Middle frontal gyrus (tissue), 1 donor: ENCODE data around the gene ZRANB3.

Experiments used
- DNase-seq: peaks from one replicate; pipeline ENCODE4 v3.0.0-alpha.2; 2015; ENCODE audit warnings: low spot score; ENCODE audit errors: extremely low spot score

Gene ZRANB3

DNA sequence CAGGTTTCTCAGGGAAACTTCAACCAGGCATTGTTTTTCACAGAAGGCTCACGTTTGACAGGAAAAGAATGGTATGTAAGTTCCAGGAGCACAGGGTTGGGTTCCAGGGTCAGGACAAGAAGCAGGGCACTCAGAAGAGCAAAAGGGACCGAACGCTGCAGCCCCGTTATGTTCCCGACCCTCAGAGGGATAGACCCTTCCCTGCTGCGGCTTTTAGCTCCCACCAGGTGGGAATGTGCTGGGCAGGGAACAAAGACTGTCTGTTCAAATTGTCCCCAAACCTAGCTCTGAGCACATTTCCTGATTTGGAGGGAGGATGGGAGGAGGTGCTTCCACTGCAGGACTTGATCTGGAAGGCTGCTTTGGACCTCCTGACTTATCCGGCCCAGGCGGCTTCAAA, 348.8 kb downstream of the ZRANB3 start:
- no peak for DNase-seq

DNA sequence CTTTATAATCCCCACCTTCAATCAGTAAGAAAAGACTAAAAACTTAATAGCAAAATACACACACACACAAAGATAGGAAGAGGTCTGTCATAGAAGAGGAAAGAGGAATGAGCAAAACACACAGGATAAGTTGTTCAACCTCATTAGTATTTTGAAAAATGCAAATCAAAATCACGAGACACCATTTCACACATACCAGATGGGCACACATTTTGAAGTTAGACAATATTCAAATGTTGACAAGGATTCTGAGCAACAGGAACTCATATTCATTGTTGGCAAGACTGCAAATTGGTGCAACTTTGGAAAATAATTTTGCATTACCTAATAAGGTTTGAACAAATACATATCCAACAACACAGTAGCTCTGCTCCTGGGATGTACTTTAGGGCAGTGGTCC, 351.3 kb downstream of the ZRANB3 start:
- no peak for DNase-seq

DNA sequence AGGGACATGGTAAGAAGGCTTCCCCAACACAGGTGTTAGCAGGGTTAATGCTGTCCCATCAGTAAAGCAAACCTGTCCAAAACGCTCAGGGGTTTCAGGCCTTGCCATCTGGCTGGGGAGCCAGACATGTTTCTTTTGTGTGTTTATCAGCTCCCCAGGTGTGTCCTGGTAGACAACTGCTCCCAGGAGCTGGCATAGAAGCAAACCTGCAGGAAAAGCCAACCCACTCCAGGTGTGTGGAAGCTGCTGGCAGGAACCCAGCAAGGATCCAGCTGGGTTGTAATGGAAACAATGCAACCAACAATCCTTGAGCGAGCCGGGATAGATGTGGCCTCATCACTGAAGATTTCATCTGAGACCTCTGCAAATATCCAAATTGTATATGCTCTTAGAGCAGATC, 355.8 kb downstream of the ZRANB3 start:
- DNase-seq: no peak

DNA sequence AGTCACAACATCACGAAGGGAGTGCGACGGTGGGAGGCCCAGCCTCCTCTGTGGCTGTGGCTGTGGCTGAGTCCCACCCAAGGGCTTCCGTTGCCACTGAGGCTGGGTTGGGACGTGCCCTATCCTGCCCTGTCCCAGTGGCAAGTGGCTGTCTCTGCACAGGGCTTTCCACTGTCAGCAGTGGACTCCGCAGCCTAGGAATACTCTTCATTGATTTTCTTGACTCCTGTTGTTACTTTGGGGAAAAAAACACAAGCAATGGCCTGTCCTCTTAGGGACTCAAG, 356.3 kb downstream of the ZRANB3 start:
- DNase-seq: no peak

DNA sequence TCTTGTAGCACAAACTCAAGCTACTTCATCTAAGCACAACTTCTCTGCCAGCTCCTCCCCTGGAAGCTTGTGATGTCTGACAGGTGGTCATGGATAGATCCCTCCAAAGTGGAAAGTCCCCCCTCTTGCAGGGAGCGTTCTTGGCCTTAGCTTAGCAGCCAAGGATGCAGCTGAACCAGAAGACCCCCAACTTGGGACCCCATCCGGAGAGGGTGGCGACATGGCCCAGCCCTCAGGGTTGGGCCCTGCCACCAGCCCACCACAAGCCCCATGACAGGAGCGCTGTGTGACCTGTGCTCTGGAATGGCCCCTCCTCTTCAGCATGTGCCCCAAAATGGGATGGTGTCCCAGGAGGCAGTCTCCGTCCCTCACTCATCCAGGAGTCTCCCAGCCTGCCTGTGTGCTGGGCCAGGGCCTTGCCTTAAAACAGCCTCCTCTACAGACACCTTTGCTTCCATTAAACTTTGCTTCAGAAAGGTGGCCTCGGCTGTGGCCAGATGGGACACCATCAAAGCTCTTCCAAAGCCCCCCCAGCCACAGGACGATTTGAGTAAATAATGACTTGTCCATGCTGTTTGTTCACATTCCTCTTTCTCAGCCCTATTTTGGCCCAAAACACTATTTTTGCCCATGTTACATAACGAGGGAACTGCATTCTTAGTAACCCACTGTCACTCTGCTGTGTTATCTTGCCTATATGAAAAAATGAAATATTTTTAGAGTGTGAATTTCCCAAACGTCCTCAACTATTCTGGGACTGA, 356.8 kb downstream of the ZRANB3 start:
- peak; percentile 12 for DNase-seq

DNA sequence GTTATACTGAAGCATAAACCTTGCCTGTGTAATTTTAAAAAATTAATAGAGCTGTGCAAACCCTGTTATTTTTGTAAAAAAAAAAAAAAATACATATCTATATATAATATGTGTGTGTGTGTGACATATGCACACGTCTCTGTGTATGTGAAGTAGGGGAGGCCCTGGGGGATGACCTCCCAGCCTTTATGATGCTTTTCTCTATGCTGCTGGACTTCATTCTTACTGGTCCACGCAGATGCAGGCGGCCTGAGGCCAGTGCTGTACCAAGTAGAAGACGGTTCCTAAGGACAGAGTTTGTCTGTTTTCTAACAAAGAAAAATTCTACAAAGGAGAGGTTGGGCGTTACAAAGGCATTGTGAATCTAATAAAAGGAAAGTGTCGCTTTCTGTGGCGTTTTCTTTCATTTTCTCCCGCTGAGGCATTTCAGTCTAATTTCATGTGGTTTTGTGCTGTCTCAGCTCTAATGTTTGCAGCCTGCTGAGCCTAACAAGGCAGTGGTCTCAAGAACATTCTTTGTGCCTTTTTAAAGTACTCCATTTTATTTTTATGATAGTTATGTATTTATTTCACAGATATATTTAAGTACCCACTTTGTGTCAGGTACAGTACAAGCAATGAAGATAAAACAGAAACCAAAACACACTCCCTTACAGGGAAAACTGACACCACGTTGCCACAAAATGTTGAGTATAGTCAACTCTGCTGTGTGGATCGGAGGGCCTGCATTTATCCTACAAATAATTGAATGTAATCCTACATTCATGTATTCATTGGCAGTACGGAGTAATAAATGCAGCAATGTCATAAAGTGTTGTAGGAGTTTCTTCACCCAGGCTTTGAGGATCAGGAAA, 360.9 kb downstream of the ZRANB3 start:
- DNase-seq: no peak

DNA sequence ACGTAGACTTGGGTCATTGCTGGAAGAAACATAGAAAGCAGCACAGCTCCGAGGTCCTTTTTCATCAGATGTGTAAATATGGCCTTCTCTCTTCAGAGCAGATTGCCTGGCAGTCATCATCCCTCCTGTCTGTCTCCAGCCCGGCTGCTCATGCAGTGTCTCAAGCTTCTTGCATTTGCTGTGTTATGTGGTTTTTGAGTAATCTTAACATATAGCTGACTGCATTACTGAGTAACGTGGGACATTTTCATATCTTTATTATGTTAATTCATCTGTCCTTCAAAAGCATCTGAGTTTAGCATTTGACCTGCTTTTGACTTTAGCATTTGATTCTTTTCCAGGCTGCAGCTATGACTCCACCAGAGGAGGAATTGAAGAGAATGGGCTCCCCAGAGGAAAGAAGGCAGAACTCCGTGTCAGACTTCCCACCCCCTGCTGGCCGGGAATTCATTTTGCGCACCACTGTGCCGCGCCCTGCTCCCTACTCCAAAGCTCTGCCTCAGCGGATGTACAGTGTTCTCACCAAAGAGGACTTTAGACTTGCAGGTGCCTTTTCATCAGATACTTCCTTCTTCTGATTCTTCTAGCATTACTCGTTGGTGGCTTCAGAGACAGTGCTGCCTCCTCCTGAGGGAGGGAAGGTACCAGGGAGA, 362.7 kb downstream of the ZRANB3 start:
- no peak for DNase-seq

DNA sequence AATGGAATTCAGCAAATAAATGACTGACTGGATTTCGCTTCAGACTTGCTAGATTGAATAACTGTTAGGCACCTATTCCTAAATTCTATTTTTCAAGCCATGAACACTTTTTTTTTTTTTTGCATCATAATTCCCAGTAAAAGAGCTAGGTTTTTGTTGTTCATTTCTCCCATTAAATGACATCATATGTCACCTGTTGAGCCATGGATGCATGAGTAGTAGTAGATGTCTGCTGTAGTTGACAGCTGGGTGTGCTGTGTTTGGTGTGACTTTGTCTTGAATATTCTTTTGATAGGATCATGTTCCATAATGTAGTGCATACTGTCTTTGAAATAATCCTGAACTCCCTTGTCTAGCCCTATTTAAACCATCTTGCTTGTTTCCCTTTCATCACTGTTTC, 363.7 kb downstream of the ZRANB3 start:
- DNase-seq: no peak

DNA sequence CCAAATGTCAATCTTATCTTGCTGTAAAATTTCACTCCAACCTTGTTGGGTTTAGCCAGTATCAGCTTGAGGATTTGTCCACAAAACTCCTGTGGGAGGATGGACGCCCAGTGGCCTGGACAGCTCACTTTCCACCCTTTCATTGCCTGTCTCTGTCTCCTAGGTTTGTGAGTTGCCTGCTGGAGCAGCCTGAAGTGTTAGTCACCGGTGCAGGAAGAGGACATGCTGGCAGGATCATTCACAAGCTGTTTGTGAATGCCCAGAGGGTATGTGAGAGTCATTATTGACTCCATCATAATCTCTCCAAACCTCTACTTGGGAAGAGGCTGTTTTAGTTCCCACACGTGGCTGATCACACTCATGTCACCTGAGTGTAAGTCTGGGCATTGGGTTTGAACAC, 366.6 kb downstream of the ZRANB3 start:
- no peak for DNase-seq

DNA sequence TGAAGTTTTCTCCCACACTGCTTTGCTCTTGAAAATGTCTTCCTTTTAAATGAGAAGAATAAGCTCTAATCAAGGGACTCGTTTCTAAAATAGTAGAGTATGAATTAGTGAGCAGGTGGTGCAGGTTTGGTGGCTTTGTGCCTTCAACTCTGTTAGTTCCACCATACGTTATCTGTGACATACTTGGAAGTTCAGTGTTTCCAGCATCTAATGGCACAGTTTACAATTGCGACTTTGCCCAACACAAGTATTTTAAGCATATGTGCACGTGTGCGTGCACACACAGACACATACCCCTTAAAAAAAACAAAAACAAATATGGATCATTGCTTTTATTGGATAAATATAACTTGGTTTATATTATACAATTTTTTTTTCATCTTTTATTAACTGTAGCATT, 367.1 kb downstream of the ZRANB3 start:
- DNase-seq: no peak

DNA sequence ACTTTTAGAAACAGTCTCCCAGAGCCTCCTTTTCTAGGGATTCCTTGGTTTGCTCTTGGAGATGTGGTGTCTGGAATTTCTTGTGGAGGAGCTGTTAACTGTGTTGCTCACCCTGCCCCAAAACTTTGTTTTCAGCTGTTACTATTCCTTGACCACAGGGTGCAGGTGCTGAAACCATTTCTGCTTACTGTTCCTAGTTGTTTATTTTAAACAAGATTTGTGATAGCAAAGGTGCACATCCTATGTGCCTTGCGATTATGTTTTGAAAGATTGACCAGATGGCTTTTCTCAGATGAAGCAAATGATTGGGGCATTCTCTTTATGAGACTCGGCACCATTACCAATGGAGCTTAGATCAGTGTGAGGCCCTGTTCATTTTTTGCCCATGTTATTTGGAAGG, 367.7 kb downstream of the ZRANB3 start:
- DNase-seq: no peak

DNA sequence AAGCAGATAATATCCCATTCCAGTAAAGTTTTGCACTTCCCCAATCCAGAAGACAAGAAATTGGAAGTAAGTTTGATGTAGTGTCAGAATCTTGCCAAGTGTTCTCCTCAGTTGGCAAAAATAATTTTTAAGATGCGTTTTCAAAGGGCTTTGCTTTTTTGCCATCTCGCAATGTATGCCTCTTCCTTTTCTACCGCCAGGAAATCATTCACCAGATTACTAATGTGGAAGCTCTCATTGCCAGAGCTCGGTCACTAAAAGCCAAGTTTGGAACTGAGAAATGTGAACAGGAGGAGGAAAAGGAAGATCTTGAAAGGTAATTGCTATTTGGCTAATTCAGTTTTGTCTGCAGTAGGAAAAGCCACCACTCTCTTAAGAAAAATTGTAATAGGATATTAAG, 368.2 kb downstream of the ZRANB3 start:
- DNase-seq: no peak

DNA sequence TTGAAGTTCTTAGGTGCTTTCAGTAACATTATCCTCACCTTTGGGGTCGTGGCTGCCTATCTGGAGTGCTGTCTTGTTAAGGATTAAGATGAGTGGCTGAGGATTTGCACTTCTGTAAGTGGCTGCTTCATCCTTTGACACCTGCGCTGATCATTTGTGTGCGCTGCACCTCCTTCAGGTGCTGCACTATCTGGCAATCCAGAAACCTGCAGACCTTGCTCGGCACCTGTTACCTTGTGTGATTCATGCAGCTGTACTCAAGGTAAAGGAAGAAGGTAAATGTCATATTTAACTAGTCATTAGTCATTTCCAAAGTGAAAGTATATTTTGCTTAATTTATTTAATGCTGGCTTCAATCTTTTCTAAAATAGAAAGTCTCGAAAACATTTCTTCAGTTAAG, 368.6 kb downstream of the ZRANB3 start:
- DNase-seq: no peak

DNA sequence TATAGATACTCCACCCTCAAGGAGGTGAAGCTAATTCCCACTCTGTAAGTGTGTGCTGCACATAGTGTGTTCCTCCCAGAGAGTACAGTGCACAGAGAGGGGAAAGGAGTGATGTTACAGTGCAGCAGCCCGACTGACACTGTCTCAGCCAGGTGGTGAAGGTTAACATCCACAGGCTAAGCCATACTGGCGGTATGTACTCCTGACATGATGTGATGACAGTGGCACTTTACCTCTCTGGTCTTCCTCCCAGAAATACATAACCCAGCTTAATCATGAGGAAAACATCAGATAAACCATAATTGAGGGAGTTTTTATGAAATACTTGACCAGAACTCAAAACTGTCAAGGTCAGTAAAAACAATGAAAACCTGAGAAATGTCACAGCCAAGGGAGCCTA, 371.8 kb downstream of the ZRANB3 start:
- DNase-seq: no peak

DNA sequence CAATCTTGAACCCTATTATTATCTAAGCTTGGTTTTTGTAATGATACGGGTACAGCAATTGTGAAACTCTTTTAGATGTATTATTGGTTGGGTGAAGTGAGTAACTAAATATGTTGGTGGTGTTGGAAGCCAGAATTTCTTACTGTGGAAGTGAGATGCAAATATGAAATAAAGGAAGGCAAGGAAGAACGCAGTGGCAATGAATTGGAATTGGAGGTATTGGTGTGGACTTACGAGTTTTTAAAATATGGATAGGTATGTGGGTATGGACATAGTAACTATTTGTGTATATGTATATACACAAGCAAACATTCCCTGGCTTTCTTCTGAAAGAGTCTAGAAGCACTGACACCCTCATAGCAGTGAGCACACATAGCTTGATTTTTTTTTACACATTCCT, 373.2 kb downstream of the ZRANB3 start:
- no peak for DNase-seq

DNA sequence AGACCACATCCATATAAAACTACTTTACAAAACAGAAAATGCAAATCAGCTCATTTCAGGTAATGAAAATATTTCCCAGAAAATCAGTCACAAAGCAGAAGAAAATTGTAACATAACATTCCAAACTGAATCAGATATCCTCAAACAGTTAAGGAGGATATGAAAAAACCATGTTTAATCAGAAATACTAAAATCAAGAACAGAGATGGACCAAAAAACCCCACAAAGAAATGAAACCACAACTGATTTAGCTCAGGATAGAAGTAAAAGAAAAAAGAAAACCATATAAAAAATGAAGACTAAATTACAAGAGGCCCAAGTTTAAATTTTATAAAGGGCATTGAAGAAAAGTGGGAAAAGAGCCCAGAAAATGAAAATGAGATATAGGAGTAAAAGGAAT, 376.1 kb downstream of the ZRANB3 start:
- DNase-seq: no peak

DNA sequence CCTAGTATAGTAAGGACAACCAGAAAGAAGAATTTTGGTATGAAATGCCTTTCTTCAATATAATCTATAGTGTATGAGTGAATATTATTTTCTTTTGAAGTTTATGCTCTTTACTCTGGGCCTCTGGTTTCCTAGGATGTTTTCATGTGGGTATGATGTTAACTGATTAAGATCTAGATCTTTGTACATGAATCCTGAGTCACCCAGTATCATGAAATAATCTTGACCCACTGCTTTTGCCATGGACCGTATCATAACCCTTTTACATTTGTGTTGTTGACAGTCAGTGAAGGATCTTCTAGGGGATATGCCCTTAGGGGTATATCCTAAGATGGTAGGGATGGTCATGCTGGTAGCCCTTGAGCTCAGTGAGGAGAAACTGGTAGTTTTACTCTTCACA, 378.7 kb downstream of the ZRANB3 start:
- no peak for DNase-seq

DNA sequence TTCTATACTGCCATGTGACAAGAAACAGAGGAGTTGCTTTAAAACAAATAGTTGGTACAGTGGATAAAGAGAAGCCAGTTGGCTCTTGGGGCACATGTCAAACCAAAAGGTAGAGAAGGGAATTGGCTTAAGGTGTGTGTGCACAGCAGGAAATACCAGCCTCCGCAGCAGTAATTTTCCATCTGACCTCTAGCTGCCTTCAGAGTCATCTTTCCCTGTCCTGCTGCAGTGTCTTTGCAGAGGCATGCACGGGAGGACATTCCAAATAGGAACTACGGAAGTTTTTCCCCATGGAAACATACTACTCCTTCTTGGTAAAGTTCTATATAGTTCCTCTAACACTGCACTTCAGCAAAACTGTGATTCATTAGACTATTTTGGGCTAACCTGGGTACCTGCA, 379.4 kb downstream of the ZRANB3 start:
- DNase-seq: no peak

DNA sequence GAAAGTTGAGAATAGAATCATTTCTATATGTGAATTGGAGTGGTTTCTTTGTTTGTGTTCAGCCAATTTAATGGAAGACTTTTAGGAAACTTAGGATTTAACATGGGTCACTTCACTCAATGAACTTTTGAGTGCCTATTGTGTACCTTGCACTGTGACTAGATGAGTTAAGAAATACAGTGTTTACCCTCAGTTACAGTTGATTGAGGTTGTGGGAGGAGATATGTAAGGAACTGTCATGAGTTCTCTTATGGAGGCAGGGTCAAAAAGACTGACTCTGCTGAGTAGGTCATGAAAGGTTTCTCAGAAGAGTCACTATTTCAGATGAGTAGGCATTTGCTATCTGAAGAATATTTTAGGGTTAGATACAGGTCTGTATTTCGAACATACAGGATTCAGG, 380.3 kb downstream of the ZRANB3 start:
- no peak for DNase-seq

DNA sequence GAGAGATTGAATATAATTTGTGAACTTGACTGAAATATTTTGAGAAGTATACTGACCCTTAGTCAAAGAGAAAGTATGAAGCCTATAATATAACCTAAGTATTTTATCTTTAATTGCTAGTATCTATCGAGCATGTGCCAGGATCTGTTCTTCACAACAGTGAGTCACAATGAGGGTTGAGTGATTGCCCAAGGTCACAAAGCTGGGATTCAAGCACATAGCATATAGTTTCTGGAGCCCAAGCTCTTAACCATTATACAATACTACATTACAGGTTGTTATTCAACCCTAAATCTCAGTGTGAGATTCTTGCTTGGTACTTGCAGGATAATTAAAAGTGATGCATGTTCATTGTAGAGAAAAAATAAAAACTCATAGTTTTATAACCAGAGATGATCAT, 381.8 kb downstream of the ZRANB3 start:
- no peak for DNase-seq

DNA sequence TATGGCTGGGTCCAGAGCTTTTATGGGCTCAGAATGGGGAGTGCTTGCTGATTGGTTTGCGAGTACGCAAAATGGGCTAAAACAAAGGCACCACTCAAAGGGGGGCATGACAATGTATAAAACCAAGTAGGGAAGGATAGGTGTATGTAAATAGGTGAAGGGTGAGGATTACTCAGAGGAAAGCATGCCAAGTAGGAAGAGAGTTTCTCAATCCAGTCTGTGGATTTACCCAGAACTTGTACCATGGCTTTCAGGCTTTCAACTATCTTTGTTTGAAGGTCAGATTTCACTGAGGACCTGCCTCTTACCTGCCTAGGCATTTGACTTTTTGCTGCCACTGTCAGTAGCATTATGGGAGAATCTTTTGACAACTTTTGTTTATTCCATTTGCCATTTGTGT, 386.7 kb downstream of the ZRANB3 start:
- DNase-seq: no peak

DNA sequence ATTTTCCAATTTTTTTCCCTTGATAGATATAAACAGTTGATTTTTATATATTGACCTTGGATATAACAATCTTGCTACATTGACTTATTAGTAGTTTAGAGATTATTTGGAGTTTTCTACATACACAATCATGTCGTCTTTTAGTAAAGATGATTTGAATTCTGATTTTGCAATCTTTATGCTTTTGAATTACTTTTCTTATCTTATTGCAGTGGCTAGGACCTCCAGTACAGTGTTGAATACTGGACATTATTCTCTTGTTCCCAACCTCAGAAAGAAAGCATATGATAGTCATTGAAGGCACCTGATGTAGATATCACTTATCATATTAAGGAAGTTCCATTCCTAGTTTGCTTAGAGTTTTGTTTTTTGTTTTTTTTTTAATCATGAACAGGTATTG, 388.7 kb downstream of the ZRANB3 start:
- DNase-seq: no peak

DNA sequence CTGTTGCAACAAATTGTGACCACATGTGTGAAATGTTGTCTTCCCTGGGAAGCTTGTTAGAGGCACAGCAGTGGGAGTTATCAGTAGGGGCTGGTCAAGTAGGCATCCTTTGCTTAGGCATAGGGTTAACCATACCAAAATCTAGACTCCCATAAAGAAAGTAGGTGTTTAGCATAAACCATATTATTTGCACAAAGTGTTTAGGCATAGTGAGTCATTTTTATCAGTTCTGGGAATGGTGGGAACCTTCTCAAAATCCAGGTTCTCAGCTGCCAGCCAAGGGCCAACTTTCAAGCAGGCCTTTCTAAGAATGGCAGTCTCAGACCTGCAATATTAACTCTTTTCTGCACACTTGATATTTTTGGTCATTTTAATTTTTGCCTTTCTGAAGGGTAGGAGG, 390.4 kb downstream of the ZRANB3 start:
- no peak for DNase-seq
